ENCODE results near the gene ARL6IP1.
"Not testable (repeated sequence)": the region's sequence is repeated elsewhere in the genome, so short reads cannot be mapped to it uniquely, and the experiment has no call there.

The ARL6IP1 gene

DNA sequence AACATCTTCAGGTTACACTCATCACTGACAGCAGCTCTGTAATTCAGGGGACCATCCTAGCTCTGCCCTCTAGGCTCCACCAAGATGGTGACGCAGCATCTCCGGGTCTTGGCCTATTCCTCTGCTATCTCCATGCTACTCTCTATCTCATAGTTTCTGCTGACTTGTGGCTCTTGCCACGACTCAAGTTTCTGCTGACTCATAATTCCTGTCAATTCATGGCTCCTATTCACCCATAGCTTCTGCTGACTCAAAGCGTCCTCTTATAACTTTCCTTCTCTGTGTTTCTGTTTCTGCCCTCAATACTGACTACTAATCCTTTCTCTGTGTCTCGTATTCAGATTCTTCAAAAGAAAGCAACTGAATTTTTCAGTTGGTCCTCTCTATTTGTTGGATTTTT, 38.6 kb downstream of the ARL6IP1 start:
- not testable (repeated sequence) for H3K9ac ChIP-seq, H3K4me2 ChIP-seq, H3K4me3 ChIP-seq, H3K36me3 ChIP-seq, H4K20me1 ChIP-seq, H3K4me1 ChIP-seq, H3K27me3 ChIP-seq, H3K9me3 ChIP-seq, H3K27ac ChIP-seq

DNA sequence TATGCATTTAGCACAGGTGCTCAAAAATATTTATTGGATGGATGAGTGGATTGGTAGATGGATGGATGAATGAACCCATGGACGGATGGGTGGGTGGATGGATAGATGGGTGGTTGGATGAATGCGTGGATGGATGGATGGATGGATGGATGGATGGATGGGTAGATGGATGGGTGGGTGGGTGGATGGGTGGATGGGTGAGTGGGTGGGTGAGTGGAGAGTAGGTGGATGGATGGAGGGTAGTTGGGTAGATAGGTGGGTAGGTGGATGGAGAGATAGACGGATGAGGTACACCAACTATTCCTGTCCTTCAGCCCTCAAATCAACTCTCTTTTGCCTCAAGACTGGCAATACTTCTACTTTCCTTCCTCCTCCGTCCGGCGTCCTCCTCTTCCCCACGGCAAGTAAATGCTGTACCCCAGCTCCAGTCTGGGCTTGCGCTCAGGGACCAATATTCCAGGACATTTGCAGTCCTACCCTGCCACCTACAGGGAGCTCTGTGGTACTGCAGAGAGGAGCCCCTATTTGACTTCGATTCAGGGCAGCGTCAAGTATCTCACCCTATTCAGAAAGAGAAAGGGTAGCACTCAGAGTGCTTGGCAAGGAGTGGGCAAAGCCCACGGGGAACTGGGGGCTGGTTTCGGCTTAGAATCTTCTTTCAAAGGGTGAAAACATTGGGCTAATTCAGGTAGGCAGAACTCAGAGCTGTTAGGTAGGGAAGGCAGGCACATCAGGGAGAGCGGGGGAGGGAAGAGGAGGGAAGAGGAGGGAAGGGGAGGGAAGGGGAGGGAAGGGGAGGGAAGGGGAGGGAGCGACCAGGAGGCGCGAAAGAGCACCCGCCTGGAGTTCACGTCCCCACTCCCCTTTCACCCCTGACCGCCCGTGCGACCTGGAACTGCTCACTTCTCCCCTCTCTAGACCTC, 41.5 kb downstream of the ARL6IP1 start:
- not testable (repeated sequence) for H3K36me3 ChIP-seq, H4K20me1 ChIP-seq, H3K4me1 ChIP-seq, H3K9me3 ChIP-seq, H3K4me3 ChIP-seq, H3K27me3 ChIP-seq, H3K4me2 ChIP-seq, H3K27ac ChIP-seq, H3K9ac ChIP-seq

- H3K27me3 ChIP-seq, H3K4me3 ChIP-seq, H3K36me3 ChIP-seq, H4K20me1 ChIP-seq, H3K4me2 ChIP-seq, H3K4me1 ChIP-seq, H3K9ac ChIP-seq, H3K27ac ChIP-seq, H3K9me3 ChIP-seq: not testable (repeated sequence)
Measured at GRCh38 chr16:18757960-18758660, 43.2 kb downstream of the ARL6IP1 start.

DNA sequence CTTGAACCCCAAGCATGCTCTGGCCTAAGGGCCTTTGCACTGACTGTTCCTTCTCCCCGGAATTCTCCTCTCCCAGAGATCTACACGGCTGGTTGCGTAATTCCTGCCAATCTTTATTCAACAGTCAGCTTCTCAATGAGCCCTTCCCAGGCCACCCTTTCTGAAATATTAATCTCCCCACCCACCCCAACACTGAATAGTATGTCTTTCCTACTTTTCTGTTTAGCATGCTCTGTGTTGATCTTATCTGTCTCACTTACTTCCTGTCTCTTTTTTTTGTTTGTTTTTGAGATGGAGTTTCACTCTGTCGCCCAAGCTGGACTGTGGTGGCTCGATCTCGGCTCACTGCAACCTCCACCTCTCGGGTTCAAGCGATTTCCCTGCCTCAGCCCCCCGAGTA, 44.7 kb downstream of the ARL6IP1 start:
- H3K27ac ChIP-seq, H4K20me1 ChIP-seq: not testable (repeated sequence)

DNA sequence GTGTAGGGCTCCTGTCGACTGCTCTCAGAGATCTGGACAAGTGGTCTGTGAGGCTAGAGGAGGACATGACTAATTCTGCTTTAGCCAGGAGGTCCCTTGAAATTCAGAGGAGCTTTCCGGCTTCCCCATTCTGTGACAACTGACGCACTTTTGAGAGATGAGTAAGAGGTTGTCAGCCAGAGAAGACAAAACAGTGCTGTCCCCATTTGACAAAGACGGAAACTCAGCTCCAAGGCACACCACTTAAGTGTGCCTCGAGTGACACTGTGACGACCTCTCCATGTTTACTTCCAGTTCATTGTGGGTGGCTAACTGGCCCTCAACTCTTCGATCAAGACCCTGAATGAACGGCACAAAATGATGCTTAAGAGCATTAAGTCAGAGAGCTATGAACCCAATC, 58.5 kb downstream of the ARL6IP1 start:
- not testable (repeated sequence) for H3K4me2 ChIP-seq, H3K4me1 ChIP-seq, H3K27ac ChIP-seq, H3K36me3 ChIP-seq, H4K20me1 ChIP-seq, H3K9ac ChIP-seq, H3K4me3 ChIP-seq, H3K27me3 ChIP-seq, H3K9me3 ChIP-seq

More for the DNA sequence above, 44.7 kb downstream of the ARL6IP1 start:
- peak overlapping the region; percentile 17; the same call in 1 of the 2 replicates for H3K4me2 ChIP-seq
- not testable (repeated sequence) for H3K4me1 ChIP-seq, H3K9ac ChIP-seq, H3K27me3 ChIP-seq, H3K4me3 ChIP-seq, H3K36me3 ChIP-seq, H3K9me3 ChIP-seq
